NCI-H2196 treated with DMSO at 0.1 percent for 48 hours (cell line): ENCODE data around the gene DNAJC7.
"Not testable (repeated sequence)": the region's sequence is repeated elsewhere in the genome, so short reads cannot be mapped to it uniquely, and the experiment has no call there.

Experiments
- DNase-seq: peaks from one replicate; lab custom pipeline; 2025; ENCODE audit not compliant: unreplicated experiment; lab: John Stamatoyannopoulos, UW

The DNAJC7 gene

DNA sequence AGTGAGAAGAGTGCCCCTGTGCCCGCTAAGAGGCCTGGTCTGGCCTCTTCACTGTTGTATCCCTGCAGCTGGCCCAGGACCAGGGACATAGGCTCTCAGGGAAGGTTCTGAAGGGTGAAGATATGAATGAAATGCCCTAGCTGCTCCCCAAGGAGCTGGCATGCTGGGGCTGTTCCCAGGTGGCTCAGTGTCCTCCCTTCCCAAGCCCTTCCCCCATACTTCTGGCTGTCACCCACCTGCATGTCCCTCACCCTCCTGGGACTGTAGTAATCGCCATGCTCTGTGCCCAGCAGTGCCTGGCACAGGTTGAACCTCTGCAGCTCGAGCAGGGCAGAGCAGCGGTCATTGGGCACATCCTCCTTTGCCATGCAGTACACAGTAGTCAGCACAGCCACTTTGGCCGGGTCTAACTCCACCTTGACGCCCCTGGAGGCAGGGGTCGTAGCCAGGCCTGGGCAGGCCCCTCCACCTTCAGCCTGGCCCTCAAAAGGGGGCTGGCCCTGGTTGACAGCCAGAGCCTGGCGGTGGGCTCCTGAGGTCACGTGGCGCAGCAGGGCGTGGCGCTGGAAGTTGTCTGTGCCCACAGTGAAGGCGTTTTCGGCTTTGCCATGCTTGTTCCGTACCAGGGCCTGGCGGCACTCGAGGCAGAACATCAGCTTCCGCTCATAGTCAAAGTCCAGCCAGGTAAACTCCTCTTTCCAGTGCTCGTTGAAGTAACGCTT lies 25.5 kb upstream of the DNAJC7 start:
- no peak for DNase-seq

DNA sequence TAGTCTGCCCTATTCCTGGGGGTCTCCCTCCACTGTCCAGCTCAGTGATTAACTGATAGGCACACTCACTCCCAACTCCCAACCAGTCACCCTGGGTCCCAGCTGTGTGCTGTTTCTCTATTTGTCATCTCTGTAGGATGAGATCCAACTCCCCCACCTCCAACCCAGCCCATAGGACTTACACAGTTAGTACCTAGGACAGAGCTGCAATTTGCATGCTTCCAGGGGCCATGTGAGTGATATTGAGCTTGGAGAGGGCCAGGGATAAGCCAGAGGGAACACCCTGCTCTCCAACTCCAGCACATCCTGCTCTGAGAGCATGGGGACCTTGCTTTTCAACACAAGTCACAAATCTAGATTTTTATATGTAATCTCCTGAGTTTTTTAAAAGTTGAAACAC lies 24.4 kb upstream of the DNAJC7 start:
- no peak for DNase-seq

DNA sequence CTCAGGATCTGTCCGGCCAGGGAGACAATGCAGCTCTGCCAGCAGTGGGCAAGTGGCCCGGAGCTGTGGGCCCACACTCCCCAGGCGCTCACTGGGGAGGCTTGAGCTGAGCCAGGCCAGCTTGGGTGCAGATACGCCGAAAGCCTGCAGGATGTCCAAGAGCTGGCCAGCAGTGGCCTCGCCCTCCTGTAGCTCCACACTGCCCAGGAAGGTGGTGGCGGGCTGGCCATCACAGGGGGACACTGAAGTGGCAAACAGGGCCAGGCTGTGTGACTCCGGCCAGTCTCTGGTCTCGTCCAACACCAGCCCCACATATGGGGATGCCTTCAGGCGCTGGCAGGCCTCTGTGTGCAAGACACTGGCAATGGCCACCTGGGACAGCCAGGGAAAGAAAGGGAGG lies 23.6 kb upstream of the DNAJC7 start:
- no peak for DNase-seq

DNA sequence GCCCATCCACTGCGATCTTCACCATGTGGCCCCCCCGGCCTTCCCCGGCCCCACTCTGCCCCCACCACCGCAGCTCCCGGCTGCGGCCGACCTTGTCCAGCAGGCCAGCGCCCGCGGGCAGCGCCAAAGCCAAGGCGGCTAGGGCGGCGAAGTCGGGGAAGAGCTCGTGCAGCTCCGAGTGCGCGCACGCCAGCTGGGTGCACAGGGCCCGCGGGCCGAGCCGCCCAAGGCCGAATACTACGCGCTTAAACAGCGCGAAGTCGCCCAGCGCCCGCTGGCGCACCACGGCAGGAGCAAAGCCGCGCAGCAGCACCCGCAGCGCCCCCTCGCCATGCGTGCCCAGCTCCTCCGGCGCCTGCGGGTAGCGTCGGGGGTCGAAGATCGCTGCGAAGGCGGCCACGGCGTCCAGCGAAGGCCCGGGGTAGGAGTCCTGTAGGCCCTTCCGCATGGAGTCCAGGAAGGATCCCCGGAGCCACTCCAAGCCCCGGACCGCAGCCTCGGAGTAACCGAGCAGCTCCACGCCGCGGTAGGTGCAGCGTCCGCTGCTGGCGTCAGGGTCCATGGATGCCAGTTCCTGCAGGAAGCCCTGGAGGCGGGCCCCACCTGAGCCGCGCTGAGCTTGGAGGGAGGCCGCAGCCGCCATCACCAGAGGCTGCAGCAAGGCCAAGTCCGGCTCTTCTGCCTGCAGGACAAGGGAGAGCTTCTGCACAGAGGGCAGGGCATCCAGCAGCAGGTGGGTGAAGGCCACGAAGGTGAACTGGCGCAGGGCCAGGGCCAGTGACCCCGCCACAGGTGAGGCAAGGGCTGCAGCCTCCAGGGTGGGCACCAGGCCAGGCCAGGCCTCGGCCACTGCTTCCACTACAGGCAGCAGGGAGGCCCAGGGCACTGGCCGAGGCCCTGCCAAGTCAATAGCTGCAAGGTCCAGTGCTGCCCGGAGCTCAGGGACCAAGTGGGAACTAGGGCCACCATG lies 22.8 kb upstream of the DNAJC7 start:
- no peak for DNase-seq

DNA sequence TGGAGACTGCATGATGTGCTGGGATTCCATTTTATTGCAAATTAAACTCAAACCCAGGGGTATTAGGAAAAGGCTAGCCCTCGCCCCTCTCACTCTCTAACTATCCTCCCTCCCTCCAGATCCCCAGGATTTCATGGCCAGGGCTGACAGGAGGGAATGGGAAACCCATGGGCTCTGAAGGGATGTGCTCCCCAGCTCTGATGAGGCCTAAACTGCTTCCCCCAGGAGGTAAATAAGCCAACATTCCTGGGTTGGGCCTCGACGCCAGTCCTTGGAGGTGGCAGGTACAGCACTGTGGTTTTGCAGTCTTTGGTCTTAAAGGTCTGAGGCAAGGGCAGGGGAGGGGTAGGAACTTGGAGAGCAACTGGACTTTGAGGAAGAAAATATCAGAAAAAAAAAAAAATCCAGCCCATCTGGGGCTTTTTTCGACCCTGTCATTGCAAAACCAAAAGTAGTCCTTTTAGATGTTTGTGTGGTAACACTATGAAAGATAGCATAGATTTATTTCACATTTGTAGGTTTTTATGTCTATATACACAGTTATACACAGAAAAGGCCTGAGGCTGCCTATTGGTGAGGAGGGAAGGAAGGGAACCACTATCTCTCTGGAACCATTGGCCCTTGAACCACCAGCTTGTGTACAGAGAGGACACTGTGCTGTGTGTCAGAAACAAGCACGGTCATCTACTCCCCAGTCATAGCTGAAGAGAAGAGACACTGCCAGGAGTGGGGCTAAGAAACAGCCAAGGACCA lies 21.2 kb upstream of the DNAJC7 start:
- DNase-seq, result no peak

DNA sequence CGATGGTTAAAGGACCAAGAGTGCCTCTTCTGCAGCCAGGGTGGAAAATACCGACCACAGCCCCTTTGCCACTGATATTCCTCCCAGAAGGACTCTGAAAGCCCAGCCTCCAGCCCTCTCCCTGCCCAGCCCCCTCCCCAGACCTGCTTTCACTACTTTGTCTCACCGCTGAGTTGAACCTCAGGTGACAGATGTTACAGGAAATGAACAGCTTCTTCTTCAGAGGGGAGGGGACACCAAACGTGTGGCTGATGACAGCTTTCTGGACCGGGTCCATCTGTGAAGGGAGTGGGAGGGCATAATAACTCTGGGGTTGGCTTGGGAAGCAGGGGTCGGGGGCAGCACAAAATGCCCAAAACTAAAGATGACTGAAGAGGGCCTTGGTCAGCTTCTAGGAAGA lies 16.8 kb upstream of the DNAJC7 start:
- DNase-seq, result no peak

DNA sequence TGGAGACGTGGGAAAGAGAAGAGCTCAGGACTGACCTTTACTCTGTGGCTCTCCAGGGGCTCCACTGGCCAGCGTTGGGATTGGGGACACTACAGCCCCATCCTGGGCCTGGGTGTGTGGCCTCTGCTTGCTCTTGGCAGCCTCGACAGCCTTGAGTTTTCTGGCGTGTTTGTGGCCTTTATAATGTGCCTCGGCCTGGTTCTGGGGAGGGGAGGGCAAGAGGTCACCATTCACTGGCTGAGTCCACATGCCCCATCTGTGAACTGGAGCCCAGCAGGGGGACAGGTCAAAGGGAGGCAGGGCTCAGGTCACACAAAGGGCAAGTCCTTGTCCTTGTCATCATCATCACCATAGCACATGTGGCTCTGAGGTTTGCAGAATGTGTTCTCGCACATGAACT lies 14.3 kb upstream of the DNAJC7 start:
- no peak for DNase-seq

DNA sequence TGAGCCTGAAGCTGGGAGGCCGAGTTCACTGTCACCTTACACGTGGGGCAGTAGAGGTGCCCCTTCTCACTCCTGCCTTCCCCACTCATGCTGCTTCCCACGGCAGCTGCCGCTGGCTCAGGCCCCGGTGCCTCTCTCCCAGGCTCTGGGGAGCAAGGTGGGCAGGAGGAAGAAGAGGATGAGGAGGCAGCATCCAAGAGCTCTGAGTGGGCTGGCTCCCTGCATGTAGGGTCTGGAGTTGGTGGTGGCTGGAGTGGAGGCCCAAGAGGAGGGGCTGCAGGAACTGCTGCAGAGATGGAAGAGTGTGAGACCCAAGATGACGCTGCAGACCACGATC lies 11.5 kb upstream of the DNAJC7 start:
- no peak for DNase-seq

DNA sequence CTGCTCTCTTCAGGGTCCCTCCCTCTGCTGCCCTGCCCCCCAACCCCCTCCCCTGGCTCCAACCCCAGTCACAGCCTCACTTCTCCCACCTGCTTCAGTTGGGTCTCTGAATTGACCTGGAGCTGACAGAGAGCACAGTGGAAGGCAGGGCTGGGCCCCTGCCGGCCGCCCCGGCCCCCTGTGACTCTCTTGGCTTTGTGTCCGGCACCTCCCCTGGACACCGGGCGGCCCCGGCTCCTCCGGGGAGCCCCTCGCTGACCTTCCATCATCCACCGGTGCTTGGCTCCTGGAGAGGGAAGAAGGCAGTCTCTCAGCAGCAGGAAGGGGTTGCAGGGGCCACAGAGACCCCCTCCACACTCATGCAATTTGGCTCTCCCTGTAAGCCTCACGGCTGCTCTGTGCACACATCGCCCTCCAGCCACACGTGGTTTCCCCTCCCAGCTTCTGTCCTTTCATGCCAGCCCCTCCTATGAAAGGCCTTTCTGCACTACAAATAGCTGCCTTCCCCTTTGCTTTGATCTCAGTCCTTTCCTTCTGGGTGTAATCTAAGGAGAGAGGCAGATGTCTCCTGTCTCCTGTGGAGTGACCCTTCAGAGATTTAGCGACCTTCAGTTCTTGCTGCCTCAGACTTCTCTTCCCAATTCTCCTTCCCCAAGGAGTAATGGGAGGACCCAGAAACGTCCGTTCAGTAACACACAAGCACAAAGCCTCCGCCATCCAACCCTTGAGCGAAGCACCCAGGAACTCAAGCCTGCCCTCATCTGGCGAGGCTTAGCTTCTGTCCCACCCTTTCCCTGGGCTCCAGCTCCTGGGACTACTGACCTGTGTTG lies 10.9 kb upstream of the DNAJC7 start:
- no peak for DNase-seq

DNA sequence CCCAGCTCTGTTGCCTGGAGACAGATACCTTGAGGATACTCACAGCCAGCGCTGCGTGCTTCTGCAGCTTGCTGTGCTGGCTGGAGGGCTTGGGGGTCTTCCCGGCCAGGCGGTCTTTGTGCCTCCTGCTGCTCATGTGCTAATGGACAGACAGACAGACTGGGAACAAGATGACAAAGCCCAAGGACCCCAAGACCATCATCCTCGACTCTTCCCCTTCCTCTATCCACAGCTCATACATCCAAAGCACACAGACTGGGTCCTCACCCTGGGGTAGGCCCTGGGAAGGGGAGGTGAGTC lies 10.3 kb upstream of the DNAJC7 start:
- no peak for DNase-seq

DNA sequence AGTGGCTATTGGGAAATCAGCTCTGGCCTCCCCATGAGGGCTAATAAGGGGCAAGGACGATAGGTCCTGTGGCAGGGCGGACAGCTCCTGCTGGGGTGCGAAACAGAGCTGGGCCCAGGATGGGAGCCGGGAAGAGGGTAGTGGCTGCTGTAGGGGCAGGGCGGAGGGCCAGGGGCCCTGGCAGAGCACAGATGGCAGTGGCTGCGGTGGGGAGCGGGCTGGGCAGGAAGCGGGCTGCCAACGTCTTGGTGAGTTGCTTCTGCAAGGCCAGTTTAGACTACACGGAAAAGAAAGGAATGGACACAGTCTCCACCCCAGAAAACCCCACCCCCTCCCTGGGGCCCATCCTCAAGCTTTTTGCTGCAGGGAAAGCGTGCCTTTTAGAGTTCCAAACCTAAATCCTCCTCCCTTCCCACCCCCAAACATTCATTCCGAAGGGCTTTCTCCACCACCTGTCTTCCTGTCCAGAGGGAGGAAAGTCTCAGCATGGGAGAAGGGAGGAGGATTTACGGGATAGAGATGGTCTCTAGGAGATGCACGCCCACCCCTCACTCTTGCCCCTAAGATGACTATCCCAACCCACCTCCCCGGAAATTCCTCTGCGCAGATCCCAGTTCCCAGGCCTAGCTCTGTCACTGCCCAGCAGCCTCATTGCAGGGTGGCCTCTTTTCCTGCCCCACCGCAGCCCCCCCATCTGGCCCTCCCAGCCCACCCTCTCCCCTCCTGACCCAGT lies 9.8 kb upstream of the DNAJC7 start:
- no peak for DNase-seq

DNA sequence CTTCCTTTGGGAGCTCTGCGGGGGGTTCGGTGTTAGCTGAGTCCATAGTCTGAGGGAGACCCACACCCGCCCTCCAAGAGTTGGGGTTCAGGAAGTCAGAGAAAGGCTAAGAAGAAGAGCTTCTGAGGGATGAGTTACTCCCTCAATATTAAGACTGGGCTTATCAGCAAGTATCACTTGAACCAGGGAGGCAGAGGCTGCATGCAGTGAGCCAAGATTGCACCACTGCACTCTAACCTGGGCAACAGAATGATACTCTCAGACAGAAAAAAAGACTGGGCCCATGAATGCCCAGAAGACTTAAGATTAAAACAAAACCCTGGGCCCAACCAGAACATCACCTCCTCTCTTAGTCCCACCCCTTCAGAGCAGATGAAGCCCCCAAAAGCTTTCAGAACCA lies 8.7 kb upstream of the DNAJC7 start:
- DNase-seq, result no peak

DNA sequence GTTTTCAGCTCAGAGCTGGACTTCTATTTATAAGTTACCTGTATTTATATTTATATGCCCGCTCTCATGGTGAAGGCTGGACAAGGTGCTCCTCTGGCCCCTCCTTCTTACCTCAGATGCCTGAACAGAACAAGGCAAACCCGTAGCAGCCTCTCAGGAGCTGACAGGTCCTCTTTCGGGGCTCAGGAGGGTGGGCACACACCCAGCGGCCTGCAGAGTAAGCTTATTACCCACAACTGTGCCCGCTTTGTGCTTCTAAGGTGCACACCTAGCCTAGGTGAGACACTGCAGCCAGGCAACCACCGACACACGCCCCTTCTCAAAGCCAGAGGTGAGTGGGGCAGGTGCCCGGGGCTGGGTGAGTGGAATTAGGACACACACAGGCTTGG lies 7.9 kb upstream of the DNAJC7 start:
- no peak for DNase-seq

DNA sequence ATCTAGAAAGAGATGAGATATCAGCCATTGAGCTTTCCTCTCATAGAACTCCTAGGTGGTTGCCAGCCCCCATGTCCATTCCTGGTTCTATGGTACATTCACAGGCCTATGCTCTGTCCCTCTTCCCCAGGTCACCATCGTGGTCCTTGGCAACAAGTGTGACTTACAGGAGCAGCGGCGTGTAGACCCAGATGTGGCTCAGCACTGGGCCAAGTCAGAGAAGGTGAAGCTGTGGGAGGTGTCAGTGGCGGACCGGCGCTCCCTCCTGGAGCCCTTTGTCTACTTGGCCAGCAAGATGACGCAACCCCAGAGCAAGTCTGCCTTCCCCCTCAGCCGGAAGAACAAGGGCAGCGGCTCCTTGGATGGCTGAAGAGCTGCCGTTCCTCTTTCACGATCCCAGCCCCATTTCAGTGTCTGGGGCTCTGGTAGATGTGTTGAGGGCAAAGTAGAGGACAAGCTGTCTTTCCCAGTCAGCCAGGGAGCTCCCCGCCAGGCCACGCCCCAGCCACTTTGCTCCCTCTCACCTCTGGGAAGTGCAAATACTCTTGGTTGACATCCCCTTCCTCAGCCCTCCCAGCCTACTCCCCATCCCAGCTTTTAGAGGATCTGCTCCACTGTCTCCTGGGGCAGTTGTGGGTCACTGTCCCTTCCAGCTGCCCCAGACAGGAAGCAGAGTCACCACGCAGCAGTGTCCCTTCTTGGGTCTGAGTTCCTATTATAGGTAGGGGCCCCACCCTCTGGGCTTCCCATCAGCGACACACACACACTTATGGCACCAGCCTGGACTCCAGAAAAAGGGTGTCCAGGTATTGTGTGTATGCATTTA lies 6.5 kb upstream of the DNAJC7 start:
- DNase-seq, result no peak

DNA sequence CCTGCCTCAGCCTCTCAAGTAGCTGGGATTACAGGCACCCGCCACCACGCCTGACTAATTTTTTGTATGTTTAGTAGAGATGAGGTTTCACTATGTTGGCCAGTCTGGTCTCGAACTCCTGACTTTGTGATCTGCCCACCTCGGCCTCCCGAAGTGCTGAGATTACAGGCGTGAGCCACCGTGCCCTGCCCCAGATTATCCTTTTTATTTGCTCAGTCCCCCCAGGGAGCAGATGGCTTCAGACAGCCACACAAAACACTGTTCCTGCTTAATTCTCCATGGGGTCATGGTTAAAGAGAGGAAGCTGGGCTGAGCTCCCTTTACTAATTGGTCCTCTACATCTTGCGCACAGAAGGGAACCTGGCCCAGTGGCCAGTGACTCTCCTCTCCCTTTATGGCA lies 3.6 kb upstream of the DNAJC7 start:
- DNase-seq, result not testable (repeated sequence)

DNA sequence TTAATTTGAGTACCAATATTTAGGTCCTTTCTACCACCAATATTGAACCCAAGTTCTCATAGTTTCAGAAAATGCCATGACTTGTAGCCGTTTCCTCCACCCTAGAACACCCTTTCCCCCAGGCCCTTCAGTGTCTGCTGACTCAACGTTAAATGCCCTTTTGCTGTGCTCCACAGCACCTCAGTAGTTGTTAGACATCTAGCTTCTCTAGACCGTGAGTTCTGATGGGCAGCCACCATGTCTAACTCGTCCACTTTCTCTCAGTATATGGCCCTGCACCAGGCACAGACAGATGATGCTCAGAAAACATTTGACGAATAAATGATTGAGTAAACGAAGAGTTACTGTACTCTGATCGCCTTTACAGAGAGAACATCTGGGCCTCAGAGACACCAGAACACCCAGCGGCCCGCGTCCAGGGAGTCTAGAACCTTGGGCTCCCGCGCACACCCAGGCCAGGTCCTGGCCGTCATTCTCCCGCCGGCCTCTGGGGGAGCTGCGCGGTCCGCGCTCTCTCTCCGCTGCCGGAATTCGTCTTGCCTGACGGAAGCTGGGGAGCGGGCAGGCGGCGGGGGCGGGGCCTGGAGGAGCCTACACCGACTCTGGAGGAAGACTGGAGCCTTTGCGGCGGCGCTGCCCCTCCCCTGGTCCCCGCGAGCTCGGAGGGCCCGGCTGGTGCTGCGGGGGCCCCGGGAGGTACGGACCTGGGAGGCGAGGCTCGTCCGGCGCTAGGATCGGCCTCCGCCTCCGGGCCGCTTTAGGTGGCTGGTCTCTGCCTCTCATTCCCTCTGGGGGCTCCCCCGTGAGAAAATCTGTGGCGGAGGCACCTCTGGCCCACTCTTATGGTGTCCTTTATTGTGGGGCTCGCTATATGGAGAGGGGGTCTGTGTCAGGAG lies 2.5 kb upstream of the DNAJC7 start, which contains the start of gene NKIRAS2:
Gene NKIRAS2, plus strand, starts transcription at position 582 of the 896 bp plus-strand sequence. CDS start 1,488 bp downstream, outside the sequence.
- peak; percentile 64 for DNase-seq

DNA sequence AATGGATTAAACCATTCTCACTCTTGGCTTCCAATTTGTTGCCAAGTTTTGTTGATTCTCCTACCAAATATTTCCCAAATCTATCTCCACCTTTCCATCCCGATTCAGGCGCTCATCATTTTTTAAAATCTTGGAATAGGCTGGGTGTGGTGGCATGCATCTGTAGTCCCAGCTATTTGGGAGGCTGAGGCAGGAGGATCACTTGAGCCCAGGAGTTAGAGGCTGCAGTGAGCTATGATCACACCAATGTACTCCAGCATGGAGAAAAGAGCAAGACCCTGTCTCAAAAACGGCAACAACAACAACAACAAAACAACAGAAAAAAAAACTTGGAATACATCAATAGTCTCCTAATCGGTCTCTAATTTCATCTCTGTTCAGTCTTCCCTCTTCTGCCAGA lies 1.7 kb upstream of the DNAJC7 start:
- no peak for DNase-seq

DNA sequence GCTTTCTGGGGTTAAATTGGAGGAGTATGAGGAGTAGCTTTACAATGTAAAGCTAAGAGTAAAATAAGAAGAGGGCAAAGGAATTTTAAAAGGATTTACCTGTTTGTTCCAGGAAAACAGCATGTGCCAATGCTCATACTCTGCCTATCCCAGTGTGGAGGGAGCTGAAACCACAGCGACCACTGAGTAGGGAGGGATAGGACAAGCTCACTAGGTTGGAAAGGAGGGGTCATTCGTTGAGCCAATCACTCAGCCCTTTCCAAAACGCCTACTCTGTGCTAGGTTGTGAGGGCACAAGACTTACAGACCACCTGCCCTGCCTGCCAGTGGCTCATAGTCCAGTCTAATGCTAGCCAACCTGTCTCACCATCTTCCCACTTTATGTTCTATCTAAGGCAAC lies 1.1 kb upstream of the DNAJC7 start:
- DNase-seq, result no peak

DNA sequence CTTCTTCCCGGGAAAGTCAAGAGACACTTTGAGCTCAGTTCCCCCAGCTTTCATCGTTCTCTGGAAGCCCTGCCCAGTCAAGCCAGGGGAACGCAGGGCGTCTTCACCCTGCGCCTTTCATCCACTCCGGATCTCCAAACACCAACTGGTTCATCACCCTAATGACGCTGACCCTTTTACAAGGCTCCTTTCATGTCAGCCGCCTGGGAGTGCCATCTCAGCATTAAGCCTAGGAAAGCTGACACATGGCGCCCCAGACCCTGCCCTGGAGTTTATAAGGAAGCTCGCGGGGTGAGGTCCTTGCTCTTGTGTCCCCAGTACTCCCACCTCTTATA lies 594 bp upstream of the DNAJC7 start:
- DNase-seq, result no peak
